GM21526 (cell line): Measurements from ENCODE around the gene TMEM238L.

Source experiments
- ATAC-seq: cut with Tn5 transposase; IDR thresholded peaks from one replicate; pipeline ENCODE4 v1.9.1; 2021; ENCODE audit warnings: moderate library complexity; ENCODE audit not compliant: unreplicated experiment, low FRiP score

Gene TMEM238L

DNA sequence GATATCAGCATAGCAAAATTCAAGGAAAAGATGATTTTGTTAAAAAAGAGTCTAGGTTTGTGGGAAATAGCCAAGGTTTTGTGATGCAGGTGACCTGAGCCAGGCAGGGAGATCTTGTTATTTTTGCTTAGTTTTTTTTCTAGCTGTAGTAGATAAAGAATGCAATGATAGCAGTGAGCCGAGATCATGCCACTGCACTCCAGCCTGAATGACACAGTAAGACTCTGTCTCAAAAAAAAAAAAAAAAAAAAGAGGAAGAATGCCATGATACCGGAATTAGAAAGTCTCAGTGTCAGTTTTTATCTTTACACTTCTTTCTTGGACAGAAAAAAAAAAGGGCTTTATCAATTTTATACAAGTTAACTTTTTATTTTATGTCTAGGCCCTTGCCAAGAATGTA, 27.5 kb downstream of the TMEM238L start:
- ATAC-seq, result no peak

DNA sequence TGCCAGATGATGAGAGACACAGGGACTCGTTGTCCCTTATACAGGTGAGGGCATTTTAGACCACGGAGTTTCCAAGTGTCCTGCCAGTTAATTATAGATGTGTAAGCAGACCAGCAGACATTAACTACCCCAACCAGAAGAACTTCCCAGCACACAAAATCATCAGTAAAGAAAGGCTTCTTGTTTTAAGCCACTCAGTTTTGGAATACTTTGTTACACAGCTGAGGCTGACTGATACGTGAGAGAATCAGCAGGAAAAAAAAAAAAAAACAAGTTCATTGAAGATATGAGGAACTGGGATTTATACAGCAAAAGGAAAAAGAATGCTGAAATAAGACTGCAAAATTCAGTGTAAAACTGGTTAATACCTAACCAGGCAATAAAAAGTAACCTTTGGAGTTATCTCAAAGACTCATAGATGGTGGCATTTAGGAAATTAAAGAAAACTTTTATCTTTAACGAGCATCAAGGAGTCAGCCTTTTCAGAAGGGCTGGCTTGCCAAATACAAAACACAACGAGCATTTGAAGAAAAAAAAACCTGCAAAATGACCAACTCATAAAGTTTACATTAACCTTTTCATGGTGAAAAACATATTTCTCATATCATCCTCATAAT, 28.1 kb downstream of the TMEM238L start:
- no peak for ATAC-seq

DNA sequence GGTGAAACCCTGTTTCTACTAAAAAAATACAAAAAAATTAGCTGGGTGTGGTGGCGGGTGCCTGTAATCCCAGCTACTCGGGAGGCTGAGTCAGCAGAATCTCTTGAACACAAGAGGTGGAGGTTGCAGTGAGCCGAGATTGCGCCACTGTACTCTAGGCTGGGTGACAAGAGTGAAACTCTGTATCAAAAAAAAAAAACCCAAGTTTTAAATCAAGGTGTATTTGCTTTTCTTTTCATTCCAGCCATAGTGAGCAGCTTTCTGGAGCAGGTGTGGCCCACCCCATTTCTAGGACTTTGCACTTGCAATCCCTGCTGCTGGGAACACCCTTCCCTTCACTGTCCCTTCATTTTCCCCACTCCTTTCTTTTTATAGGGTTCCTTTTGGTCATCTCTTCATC, 28.8 kb downstream of the TMEM238L start:
- ATAC-seq, result no peak

DNA sequence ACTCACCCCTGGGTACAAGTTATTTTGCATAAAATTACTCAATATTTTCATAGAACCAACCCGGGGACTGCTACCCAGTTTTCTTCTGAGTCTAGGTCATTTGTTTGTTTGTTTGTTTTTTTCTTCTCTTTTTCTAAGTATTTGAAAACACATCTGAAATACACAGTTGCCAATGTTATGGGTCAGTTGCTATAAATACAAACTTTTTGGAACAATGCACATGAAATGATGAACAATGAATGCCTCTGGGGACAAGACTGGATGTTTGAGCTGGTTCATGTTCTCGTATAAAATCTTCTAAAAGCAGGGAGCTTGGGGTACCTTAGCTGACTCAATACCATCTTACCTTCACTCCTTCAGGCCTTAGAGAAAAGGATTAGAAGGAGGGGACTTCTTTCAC, 30.5 kb downstream of the TMEM238L start:
- ATAC-seq, result no peak

DNA sequence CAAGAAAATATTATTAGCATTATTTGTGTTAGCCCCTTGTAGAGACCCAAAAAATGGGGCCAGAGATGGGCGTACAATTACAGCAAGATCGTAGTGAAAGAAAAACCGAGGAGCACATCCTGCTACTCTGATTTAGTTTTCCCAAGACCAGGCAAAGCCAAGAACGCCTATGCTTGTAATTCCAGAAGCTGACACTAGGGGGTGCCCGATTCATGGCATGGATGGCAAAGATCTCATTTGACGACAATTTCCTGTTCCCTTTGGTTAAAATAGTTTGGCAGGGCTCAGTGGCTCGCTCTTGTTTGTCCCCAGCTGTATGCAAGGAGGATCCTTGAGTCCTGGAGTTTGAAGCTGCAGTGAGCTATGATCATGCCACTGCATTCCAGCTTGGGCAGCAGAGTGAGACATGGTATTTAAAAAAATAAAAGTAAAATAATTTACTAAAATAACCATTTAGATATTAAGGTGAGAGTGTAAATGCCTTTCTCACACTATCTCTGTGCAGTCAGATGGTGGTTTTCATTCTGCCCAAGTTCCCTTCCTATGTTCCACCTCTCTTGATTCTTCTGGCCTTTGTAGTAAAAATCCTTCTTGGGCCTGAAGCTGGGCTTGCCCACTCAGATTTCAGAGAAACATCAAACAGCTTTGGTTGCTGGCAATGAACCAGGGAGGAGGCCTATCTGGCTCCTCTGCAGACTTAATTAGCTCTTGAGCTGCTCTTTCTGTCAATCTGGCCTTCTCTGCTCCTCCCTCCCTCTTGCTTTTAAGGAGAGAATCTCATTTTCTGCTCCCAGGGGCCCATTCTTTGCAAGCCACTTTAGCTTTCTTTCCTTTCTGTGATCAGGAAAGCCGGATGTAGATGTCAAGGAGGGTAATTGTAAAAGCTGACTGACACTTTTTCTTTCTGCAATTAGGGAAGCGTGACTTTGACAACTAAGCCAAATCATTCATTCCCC, 31.2 kb downstream of the TMEM238L start:
- no peak for ATAC-seq

DNA sequence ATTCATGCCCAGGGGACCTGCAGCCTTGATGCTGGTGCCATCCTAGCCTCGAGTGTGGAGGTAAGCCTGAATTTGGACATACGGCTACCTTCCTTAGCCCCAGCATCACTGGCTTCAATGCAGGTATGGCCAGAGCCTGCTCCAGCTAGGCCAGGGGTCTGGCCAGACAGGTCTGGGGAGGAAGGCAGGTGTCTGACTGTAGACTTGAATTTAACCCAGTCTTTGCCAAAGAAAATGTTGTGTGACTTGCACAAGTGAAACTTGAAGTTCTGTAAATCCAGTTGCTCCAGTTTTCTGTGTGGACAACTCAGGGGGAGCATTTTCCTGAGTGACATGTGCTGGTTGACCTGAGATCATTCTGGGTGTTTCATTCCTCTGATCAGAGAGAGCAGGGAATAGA, 32.8 kb downstream of the TMEM238L start:
- ATAC-seq, result no peak

DNA sequence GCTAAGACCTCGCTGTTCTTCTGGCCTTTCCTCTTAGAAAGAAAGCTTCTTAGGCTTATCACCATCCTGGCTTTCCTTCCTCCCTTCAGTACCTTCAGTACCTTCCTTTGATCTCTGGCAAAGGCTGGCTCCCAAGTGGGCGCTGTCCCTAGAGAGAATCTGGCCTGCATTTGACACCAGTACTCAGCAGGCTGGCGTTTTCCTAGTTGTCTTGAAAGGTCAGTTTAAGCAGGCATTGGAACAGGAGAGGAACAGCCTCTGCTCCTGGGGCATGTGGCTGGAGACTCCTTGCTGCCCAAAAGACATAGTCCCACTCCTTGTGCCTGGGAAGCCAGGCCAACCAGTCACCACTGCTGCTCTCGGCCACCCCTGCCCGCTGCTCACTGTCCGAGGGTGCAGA, 34.1 kb downstream of the TMEM238L start:
- ATAC-seq, result no peak

DNA sequence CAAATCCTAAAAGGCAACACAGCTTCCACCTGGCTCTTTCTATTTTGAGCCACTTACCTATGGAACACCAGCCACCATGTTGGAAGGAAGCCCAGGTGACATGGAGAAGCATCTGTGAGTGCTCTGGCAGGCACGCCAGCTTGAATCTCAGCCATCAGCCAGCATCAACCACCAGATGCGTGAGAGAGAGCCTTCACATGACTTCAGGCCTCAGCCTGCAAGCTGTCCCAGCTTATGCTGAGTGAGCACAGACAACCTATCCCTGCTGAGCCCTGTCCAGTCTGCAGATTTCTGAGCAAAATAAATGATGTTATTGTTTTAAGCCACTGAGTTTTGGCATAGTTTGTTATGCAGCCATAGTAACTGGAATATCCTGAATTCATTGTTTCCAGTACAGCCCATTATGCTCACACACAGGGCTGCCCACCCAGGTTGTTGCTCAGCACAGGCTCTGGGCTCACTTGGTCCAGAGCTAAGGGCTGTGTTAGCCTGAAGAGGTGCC, 35.1 kb downstream of the TMEM238L start:
- no peak for ATAC-seq

DNA sequence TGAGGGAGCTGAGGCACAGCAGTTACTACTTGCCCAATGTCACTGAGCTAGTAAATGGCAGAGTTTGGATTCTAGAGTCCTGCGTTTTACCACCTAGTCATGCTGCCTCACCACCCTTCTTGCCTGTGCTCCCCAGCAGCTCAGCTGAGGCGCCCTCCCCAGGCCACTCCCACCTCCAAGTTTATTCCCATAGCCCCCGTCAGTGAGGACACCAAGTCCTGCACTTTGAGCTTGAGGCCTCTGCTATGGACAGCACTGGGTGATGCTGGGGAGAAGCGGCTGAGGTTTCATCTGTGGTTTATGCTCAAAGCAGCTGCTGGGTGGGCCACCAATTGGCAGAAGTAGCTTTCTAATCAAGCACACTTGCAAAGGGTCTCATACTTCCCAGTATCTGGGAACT, 36.7 kb downstream of the TMEM238L start:
- ATAC-seq, result no peak

DNA sequence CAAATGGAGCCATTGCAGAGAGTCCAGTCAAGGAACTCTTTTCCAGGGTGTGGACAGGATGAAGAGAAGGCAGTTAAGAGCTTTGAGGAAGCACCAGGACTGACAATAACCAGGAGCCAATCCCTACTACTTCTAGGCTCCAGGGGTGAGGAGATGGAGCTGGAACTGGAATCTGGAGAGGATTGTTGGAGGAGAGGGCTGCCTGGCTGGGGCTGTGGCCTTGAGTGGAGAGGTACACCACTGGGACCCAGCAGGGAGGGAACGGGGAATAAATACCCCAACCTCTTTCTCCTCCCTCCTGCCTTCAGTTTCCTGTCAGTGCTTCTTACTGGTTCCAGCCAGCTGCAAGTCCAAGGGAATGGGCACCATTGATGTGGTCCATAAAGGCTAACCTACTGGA, 41.9 kb downstream of the TMEM238L start:
- ATAC-seq, result no peak

DNA sequence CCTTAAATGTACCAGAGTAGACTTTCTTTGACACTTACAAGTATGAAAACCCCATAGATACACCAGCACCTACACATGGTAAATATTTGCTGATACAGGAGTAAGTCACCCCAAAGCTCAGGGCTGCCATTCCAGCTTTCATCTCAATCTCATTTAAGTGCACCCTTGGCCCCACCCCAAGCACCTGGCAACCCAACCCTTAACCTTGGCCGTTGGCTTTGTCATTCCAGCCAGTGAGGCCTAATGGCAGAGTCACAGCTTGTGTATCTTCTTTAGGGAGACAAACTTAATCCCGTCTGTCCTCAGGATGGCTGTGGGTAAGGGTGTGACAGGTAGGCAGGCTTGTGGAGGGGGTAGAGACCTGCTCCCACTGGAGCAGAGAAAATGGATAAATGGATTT, 42.6 kb downstream of the TMEM238L start:
- no peak for ATAC-seq

DNA sequence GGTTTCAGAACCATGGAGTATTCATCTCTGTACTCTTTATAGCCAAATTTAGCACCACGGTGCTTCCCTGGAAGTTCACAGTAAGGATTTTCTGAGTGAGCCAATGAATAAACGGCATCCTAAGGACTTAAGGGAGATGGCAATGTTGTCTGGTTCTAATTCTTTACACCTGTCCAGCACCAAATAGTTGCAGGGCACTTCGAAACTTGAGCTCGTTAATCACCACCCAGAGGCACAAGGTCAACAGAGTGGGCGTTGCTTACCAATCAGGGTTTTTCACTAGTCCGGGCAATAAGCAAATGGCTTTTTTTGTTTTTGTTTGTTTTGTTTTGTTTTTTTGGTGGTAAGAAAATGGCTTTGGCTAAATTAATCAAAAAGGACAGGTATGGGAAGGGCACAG, 45.8 kb downstream of the TMEM238L start:
- ATAC-seq, result no peak

DNA sequence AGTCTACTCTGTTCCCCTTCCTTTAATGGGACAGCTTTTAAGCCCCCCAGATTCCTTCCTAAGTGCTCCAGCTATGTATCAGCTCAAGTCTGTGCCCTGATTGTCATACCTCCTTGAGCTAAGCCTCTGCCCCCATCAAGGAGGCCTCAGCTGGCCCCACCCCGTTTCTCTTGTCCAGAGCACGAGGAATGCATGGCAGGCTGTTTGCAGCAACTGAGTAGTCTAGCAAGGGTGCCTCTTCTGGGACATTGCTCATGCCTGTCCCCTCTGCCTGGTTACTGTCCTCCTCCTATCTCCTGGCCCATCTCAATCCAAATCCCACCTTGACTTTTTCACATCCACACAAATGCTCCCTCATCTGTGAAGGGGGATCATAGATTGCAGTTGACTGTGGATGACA, 46.3 kb downstream of the TMEM238L start:
- no peak for ATAC-seq

DNA sequence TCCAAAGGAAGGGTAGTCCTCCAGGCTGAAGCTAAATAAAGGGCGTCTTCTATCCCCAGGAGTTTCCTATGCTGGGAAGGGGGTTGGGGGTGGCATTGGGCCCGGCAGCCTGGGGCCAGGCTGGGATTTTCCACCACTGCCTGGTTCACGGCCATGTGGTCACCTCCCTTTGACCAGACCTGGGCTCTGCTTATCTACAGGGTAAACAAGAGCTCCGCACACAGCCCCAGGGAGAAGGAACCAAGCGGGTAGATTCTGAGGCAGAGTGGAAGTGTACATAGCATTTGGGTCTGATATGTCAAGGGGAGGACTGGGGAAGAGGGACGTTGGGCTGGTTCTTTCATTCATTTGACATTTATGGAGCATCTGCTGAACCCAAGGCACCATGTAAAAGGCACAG, 46.8 kb downstream of the TMEM238L start:
- ATAC-seq, result no peak

DNA sequence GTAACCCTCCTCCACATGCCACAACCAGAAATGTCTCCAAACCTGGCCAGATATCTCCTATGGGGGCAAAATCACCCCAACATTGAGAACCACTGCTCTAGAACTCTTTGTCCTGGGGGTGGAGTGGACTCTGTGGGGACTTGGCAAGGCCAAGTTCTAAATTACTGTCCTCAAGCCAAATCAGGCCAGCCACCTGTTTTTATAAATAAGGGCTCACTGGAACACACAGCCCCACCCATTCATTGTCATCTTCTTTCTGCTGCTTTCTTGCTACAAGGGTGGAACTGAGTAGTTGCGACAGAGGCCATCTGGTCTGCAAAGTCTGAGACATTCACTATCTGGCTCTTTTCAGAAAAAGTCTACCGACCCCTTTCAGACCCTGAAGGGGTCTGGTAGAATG, 47.3 kb downstream of the TMEM238L start:
- ATAC-seq, result no peak

DNA sequence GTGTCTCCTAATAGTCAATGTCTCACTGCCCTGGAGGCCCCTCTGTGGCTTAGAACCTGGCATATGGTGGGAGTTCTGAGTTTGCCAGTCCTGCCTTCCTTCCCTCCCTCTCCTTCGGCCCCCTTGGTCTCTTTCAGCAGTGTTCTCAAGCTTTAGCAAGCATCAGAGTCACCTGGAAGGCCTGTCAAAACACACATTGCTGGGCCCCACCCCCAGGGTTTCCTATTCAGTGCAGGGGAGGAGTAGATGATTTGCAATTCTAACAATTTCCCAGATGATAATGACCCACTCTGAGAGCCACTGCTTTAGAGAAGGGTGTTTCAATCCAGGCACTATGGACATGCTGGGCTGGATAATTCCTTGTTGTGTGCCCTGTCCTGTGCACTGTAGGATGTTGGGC, 47.7 kb downstream of the TMEM238L start:
- no peak for ATAC-seq

DNA sequence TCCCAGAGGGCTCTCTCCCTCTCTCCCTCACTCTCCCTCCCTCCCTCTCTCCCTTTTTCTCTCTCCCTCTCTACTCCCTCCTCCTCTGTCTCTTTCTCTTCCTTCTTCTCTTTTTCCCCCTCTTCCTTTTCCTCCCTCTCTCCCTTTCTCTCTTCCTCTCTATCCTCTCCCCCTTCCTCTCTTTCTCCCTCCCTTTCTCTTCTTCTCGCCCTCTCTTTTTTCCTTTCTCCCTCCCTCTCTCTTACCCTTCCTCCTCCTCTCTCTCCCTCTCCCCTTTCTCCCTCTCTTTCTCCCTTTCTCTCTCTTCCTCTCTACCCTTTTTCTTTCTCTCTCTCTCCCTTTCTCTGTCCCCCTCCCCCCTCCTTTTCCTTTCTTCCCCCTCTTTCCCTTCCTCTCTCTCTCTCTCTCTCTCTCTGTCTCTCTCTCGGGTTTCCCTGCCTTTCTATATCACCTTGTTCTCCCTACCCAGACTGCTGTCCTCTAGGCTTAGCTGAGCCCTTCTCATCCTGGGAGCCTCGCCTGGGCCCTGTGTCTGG, 48.2 kb downstream of the TMEM238L start:
- ATAC-seq, result no peak

DNA sequence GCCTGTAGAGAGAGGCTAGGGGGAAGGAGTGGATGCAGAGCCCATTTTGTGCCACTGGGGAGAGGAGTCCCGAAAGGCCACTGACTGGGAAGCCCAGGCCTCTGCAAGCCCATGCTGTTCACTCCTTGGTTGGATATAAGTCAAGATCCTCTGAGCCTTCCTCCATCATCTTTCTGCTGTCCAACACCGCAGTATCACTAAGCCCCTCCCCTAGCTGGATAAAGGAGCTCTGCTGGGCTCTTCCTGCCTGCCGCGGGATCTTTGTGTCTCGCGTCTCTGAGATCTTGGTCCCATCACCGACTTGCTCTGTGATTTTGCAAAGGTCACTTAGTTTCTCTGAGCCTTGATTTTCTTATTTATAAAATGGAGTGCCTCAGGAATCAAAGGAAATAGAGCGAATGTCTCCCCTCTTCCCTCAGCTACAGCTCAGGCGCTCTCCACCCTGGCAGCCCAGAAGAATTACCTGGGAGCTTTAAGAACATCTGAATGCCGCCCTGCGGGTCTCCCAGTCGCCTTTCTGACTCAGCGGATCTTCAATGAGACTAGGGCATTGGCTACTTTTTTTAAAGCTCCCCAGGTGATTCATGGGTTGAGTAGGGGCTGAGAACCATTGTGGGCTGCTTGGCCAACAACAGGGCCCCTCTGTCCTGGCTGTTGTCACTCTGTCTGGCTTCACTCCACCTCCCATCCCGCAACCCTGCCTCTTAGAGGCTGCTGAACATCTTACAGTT, 48.9 kb downstream of the TMEM238L start:
- no peak for ATAC-seq

DNA sequence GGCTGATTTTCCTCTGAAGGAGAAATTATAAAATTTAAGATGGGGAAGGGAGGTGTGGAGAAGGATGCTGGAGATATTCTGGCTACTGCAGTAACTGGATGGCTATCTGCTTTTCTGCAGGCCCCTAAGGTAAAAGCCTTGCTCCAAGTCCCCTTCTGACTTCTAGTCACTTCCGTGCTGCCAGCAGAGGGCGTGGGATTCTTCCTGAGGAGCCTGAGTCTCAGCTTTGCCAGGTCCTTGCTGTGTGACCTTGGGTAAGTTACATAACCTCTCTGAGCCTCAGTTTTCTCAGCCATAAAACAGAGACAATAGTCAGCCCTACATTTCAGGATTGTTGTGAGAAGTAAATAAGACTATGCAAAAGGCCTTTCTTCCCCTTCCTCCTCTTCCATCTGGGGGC, 49.8 kb downstream of the TMEM238L start:
- ATAC-seq, result no peak

DNA sequence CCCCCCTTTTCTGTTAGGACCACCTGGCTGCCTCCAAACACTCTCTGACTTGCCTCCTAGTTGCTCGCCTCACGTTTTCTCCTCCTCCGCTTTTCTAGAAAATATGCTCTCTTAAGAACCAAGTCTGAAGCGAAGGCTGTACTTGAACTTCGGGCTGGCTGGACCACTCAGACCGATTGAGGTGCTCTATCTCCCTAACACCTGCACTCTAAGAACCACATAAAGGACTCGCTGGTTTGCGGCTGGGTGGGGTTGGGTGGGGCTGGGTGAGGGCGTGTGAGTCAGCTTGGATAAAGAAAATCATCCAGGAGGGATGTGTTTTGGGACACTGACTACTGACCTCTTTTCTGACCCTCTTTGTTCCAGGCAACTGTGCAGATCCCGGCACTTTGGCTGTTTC, 51.2 kb downstream of the TMEM238L start:
- ATAC-seq, result no peak

DNA sequence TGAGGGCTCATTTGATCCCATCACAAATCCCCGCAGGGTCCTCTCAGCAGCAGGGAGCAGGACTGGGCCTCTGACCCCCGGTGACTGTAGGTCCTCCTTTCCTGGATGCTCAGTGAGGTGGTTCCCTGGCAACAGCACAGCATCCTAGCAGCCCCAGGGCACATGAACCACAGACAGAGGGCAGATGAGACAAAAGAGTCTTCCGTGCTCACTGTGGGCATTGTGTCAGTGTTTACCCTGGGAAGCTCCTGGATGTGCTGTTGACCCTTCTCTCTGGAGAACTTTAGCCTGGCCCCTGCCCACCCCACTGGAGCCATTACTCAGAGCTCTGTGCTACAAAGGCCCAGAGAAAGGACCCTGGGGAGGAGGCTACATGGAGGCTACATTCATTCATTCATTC, 52.3 kb downstream of the TMEM238L start:
- ATAC-seq, result no peak
